HG02981 (cell line): ENCODE measurements around the gene NKX6-1.

Experiments
- ATAC-seq: cut with Tn5 transposase; IDR thresholded peaks from one replicate; pipeline ENCODE4 v1.9.1; 2021; ENCODE audit warnings: mild to moderate bottlenecking, moderate library complexity; ENCODE audit not compliant: unreplicated experiment

NKX6-1 gene

GRCh38 chr4:84498935-84499623 is at the start of gene NKX6-1:
TSS of gene NKX6-1 (minus strand) at chr4:84499292. CDS start at chr4:84498228, 1,064 bp downstream.
- ATAC-seq: no peak

GRCh38 chr4:84547211-84547610 is 48.1 kb upstream of the NKX6-1 start:
- no peak for ATAC-seq

- no peak for ATAC-seq
These were observed 46.0 kb upstream of the NKX6-1 start for GRCh38 chr4:84545093-84545492.

- no peak for ATAC-seq
These were observed 36.8 kb upstream of the NKX6-1 start for GRCh38 chr4:84535901-84536300.

- ATAC-seq: no peak
These were observed 32.6 kb upstream of the NKX6-1 start for GRCh38 chr4:84531689-84532088.

- ATAC-seq: no peak
These were observed 31.8 kb upstream of the NKX6-1 start for GRCh38 chr4:84530871-84531270.

- no peak for ATAC-seq
These were observed 31.4 kb upstream of the NKX6-1 start for GRCh38 chr4:84530454-84530853.

- no peak for ATAC-seq
These were observed 30.2 kb upstream of the NKX6-1 start for GRCh38 chr4:84529169-84529751.

- ATAC-seq: no peak
These were observed 28.3 kb upstream of the NKX6-1 start for GRCh38 chr4:84527391-84527790.

GRCh38 chr4:84515075-84515474 is 16.0 kb upstream of the NKX6-1 start:
- no peak for ATAC-seq

GRCh38 chr4:84512277-84512676 is 13.2 kb upstream of the NKX6-1 start:
- no peak for ATAC-seq

GRCh38 chr4:84511703-84512102 is 12.6 kb upstream of the NKX6-1 start:
- no peak for ATAC-seq

- ATAC-seq: no peak
These were observed 8.8 kb upstream of the NKX6-1 start for GRCh38 chr4:84507941-84508340.

GRCh38 chr4:84504821-84505220 is 5.7 kb upstream of the NKX6-1 start:
- no peak for ATAC-seq

- ATAC-seq: peak; percentile 79
These were observed 4.7 kb upstream of the NKX6-1 start for GRCh38 chr4:84503495-84504437.

- no peak for ATAC-seq
These were observed 3.9 kb upstream of the NKX6-1 start for GRCh38 chr4:84502955-84503373.

- ATAC-seq: no peak
These were observed 3.4 kb upstream of the NKX6-1 start for GRCh38 chr4:84502333-84502954.

GRCh38 chr4:84501721-84502267 is 2.7 kb upstream of the NKX6-1 start:
- no peak for ATAC-seq

- no peak for ATAC-seq
These were observed 2.1 kb upstream of the NKX6-1 start for GRCh38 chr4:84501202-84501503.

- no peak for ATAC-seq
These were observed 1.5 kb upstream of the NKX6-1 start for GRCh38 chr4:84500386-84501201.
